ENCODE results near the gene IQCN. TPM values are rescaled to one million over a fixed set of nuclear protein-coding genes. Genes with fewer than 3 reads are reported as not detected.

IQCN gene
- polyA plus RNA-seq, 6 donors from 2014 or later, result 0.69 to 1.9 (median 1.1) TPM; not detected in 1

DNA sequence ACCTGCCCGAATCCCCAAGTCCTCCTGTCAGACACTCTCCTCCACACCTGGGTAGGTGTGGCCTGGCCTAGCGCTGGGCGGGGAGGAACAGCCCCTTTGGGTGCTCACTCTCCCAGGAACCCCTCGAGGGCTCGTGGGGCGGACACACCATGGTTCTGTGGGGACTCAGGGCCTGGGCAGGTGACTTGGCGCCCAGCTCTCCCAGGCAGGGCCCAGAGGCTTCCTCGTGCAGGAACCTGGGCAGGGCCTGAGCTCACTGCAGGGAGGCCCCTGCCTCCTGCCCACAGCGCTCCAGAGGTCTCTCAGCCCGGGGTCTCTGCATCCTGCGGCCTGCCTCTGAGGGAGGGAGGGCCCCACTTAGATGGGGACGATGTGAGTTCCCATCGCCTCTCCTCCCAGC, 36.7 kb upstream of the IQCN start:
- H3K27ac Mint-ChIP-seq, result no peak overlapping the region

DNA sequence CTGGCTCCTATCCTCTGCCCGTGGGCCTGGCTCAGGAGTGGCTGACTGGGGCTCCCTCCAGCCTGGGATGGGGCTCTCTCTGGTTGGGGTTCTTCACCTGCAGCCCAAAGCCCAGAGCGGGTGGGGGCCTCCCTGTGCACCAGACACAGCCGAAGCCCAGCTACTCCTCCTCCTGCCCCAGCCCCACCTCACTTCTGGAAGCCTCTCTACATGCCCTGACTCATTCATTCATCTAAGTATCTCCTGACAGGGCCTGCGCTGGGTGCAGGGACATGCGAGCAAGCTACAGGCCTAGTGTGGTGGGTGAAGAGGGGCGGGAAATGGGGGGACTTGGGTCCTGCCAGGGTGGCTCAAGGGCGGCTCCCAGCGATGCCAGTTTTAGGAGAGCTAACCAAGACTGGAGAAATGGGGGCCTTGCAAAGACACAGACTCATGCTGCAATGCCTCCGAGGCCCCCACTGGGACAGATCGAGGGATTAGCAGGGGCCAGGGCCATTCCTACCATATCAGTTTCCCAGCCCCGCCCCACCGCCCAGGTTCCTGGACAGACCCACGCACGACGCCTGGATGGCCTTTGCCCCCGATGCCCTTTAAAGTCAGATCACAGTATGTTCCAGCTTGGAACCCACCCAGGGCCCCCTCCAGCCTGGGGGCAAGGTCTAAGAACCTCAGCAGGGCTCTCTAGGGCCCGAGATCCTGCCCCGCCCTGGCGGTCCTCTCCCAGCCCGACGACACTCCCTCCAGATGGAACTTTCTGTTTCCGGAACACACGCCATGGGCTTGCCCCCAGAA, 36.1 kb upstream of the IQCN start:
- peaks cover 11 to 28% (median 19%) of the 10 kb centered on the region in 3 donors for H3K4me1 Mint-ChIP-seq
- no peaks in the 10 kb centered on the region for H3K36me3 Mint-ChIP-seq

More for the DNA sequence above, 36.7 kb upstream of the IQCN start:
- Mint-ChIP-seq H3K27me3 (no peaks in the 10 kb centered on the region), H3K9me3 (no peaks in the 10 kb centered on the region), H3K36me3 (no peaks in the 10 kb centered on the region), H3K4me1 (peaks cover 11 to 27% (median 18%) of the 10 kb centered on the region in 3 donors), H3K4me3 (no peak overlapping the region)
- no peak for DNase-seq
- ATAC-seq (ENCODE audit: low read depth in 2 of 2), result no peak

DNA sequence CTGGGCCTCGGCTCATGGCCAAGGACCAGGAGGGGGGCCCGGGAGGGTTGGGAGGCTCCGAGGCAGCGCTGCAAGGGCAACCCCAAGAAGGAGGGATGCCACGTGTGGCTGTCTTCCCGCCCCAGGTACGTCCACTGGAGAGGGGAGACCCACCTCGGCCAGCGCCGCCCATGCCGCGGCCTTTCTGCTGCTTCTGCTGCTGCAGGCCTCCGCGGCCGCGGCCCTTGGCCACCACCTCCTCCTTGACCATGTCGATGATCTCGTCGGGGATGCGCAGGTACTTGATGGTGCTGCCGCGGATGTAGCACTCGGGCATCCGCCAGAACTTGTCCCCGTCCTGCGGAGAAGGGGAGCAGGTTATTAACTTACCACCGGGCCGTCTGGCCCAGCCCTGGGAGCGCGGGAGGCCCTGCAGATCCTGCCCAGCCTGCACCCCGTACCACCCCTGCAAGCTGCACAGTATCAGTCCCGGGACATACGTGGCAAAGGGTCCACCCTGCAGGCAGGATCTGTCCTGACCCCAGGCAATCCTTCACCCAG, 35.3 kb upstream of the IQCN start:
- H3K4me3 Mint-ChIP-seq, result no peak overlapping the region
- H3K4me1 Mint-ChIP-seq, result peaks cover 13 to 34% (median 27%) of the 10 kb centered on the region in 3 donors
- no peaks in the 10 kb centered on the region for H3K27me3 Mint-ChIP-seq
- ATAC-seq (ENCODE audit: low read depth in 2 of 2) (no peak), DNase-seq (no peak)
- H3K9me3 Mint-ChIP-seq, result no peaks in the 10 kb centered on the region
- H3K27ac Mint-ChIP-seq, result peak overlapping the region in 1 of 6 donors; percentile 15
- H3K36me3 Mint-ChIP-seq, result no peaks in the 10 kb centered on the region

More for the DNA sequence above, 36.1 kb upstream of the IQCN start:
- Mint-ChIP-seq H3K9me3 (no peaks in the 10 kb centered on the region), H3K4me3 (peak overlapping the region in 1 of 8 donors; percentile 21), H3K27ac (peak overlapping the region in 1 of 6 donors; percentile 15), H3K27me3 (no peaks in the 10 kb centered on the region)
- DNase-seq (no peak), ATAC-seq (ENCODE audit: low read depth in 2 of 2) (no peak)

DNA sequence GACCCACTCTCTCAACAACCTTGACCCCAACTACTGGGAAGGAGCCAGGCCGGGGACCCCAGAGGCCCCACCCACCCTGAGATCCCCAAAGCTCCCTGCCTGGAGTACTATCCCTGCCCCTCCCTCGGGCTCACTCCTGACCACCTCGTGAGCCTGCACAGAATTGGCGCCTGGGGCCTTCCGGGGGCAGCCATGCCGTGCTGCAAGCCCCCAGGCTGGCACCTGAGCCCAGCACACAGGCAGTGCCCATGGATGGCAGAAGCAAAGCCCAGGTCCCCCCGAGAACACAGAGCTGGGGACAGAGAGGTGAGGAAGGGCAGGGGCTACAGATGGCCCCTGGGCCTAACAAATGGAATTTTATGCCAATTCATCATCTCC, 34.7 kb upstream of the IQCN start:
- Mint-ChIP-seq H3K4me1 (peaks cover 20 to 41% (median 33%) of the 10 kb centered on the region in 3 donors), H3K9me3 (no peaks in the 10 kb centered on the region)

DNA sequence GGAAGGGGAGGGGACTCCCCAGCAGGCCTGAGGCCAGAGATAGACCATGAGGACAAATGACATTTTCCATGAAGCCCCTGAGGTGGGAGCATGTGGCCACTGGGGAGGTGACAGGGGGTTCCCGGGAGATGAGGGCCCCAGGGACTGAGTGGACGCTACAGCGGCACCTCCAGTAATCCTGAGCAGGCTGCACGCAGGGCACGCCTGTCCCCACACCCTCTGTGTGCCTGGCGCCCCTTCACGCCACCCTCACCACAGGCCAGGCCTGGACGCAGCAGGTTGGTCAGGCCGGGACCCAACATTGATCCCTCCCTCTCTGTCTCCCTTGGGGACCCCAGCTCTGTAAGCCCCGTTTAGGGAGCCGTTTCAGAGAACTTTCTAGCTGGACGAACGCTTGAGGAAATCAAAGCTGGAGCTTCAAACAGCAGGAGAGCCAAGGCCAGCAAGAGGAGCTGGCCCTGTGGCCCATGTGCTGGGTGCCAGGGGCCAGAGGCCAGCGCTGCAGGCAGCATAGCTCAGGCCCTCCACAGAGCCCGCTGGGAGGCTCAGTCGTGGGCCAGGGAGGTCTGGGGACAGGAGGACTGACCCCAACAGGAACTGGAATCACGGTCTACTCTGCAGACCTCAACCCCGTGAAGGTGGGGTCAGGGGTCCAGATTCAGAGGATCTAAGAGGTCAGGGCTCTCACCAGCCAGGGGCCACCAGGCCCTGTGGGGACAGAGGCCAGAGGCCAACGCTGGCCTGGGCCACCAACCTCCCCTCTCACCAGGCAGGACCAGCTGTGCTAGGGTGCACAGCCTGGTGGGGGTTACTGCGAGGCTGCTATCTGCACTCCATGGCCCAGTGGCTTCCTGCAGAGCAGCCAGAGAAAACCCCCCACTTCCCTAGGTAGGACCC, 34.0 kb upstream of the IQCN start:
- H3K4me3 Mint-ChIP-seq, result no peak overlapping the region
- H3K36me3 Mint-ChIP-seq, result no peaks in the 10 kb centered on the region
- DNase-seq (no peak), ATAC-seq (ENCODE audit: low read depth in 2 of 2) (no peak)
- H3K27ac Mint-ChIP-seq, result peak overlapping the region in 2 of 6 donors; percentile 60 to 99
- H3K27me3 Mint-ChIP-seq, result no peaks in the 10 kb centered on the region
- H3K4me1 Mint-ChIP-seq, result peaks cover 26 to 47% (median 40%) of the 10 kb centered on the region in 3 donors
- no peaks in the 10 kb centered on the region for H3K9me3 Mint-ChIP-seq

More for the DNA sequence above, 34.7 kb upstream of the IQCN start:
- Mint-ChIP-seq H3K27me3 (no peaks in the 10 kb centered on the region), H3K4me3 (no peak overlapping the region), H3K36me3 (no peaks in the 10 kb centered on the region), H3K27ac (peak overlapping the region in 1 of 6 donors; percentile 60)
- no peak for ATAC-seq (ENCODE audit: low read depth in 2 of 2)
- no peak for DNase-seq

DNA sequence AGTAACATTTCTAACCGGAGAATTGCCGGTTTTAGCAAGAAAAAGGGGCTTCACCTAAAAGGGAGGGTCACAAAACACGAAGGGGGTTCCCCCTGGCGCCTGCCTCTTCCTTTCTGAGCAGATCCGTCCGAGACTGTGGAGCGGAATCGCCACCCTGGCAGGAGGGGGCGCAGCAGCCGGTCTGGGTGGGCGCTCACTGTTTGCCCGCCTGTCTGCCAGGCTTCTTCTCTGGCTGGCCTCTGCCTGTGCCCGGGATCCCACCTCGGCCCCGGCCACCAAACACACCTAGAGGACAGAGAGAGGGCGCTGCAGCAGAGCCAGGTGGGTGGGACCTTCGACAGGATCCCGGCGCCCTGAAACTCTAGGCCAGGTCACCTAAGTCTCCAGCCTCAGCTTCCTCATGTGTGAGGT, 33.0 kb upstream of the IQCN start:
- ATAC-seq (ENCODE audit: low read depth in 2 of 2), result no peak
- no peaks in the 10 kb centered on the region for H3K27me3 Mint-ChIP-seq
- no peaks in the 10 kb centered on the region for H3K36me3 Mint-ChIP-seq
- DNase-seq, result no peak
- peak overlapping the region; percentile 93 to 99 (median 98) for H3K27ac Mint-ChIP-seq
- peaks cover 28 to 46% (median 42%) of the 10 kb centered on the region in 3 donors for H3K4me1 Mint-ChIP-seq
- no peaks in the 10 kb centered on the region for H3K9me3 Mint-ChIP-seq
- peak overlapping the region; percentile 64 to 91 (median 84) for H3K4me3 Mint-ChIP-seq

DNA sequence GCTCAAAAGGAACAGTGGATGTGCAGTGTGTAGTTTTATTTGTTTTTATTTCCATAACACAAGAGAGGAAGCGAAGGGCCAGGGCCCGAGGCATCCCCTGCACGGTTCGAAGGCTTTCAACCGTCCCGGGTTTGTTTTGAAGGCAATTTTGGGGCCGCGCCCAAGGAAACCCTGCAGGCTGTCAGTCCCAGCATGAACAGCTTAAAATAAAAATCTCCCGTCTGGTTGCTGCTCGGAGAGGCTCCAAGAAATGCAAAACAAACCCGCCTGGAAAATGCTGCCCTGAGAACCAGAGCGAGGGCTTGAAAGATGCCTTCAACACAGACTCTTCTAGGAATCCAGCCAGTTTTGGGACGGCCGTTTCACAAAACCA, 32.6 kb upstream of the IQCN start:
- Mint-ChIP-seq H3K27ac (peak overlapping the region; percentile 93 to 99 (median 98)), H3K4me3 (peak overlapping the region; percentile 64 to 91 (median 84)), H3K9me3 (no peaks in the 10 kb centered on the region), H3K36me3 (no peaks in the 10 kb centered on the region), H3K27me3 (no peaks in the 10 kb centered on the region), H3K4me1 (peaks cover 28 to 47% (median 43%) of the 10 kb centered on the region in 3 donors)
- ATAC-seq (ENCODE audit: low read depth in 2 of 2), result peak in 1 of 2 donors; percentile 6
- peak; percentile 60 for DNase-seq

DNA sequence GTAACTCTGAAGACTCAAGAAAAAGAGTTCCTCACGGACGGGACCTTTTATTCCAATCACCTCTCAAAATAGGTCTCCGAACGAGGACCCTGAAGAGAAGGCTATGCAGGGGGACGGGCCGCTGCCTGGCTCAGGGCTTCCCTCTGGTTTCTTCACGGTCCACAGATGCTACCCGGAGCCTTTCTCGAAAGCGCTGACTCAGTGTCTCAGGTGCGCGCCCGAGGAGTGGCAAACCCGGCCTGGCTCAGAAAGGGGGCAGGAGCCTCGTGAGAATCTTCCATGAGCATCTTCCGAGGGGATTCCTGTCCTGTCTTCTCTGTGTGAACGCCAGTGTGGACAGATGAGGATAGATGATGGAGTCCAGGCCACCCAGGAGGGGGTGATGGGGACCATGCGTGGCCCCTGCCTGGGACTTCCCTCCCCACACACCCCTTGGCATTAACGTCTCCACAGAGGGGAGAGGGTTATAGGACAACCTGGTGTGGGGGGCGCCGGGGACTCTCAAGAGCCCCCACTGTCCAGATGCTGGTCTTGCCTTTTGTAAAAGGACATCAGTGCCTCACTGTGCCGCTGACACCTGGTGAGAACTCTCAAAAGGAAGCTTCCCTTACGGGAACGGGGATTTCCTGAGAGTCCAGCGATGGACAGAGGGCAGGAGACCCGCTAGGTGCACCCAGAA, 32.1 kb upstream of the IQCN start:
- DNase-seq (no peak), ATAC-seq (ENCODE audit: low read depth in 2 of 2) (no peak)
- peak overlapping the region; percentile 95 to 99 (median 98) for H3K27ac Mint-ChIP-seq
- peaks cover 28 to 49% (median 47%) of the 10 kb centered on the region in 3 donors for H3K4me1 Mint-ChIP-seq
- no peaks in the 10 kb centered on the region for H3K36me3 Mint-ChIP-seq
- H3K9me3 Mint-ChIP-seq, result no peaks in the 10 kb centered on the region
- H3K27me3 Mint-ChIP-seq, result no peaks in the 10 kb centered on the region
- peak overlapping the region; percentile 64 to 97 (median 87) for H3K4me3 Mint-ChIP-seq

DNA sequence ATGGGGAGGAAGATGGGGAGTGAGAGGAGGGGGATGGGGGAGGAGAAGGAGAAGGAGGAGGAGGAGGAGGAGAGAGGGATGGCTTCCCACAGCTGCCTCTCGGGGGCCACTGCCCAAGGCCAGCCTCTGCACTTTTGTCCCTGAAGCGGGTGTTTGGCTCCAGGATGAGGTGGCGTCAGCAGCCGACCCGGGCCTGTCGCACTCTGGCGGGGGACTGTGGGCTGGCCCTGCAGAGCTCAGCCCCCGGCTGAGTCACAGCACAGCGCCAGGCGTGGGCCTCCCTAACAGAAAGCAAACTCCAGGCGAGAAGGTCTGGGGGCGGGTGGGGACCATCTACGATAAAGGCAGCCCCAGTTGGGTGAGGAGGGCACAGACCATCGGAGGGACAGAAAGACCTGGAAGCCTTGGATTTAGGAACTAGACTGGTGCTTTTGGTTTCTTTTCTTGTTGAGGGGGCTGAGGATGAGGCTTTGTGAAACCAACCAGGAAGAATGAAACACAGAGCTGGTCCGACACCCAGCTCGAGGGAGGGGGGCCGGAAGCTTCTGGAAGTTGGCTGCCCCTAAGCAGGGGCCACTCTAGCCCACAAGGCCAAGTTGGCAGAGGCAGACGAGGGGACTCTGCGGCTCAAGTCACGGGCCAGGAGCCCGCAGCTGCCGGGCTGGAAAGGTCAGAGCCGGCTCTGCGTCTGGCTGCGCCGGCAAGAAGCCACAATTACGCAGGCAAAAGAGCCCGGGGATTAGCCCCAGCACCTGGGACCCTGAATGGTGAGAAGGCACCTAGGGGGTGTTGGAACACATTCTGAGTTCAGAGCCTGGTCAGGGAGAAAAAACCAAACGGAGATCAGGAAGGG, 30.4 kb upstream of the IQCN start:
- peaks cover 28 to 47% (median 47%) of the 10 kb centered on the region in 3 donors for H3K4me1 Mint-ChIP-seq
- ATAC-seq (ENCODE audit: low read depth in 2 of 2) (peak; percentile 78), DNase-seq (peak; percentile 87)
- H3K36me3 Mint-ChIP-seq, result no peaks in the 10 kb centered on the region
- no peaks in the 10 kb centered on the region for H3K27me3 Mint-ChIP-seq
- no peaks in the 10 kb centered on the region for H3K9me3 Mint-ChIP-seq
- peak overlapping the region; percentile 99 to 100 (median 99) for H3K27ac Mint-ChIP-seq
- peak overlapping the region; percentile 84 to 97 (median 91) for H3K4me3 Mint-ChIP-seq

DNA sequence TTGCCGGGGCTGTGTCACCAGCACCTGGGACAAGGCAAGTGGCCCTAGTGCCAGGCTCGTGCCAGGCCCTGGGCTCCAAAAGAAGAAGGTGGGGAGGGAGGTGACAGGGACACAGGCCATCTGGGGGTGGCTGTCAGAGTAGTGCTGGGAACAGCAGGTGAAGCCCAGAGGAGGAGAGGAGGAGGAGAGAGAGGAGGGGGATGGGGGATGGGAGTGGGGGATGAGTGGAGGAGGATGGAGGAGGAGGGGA, 29.9 kb upstream of the IQCN start:
- H3K27me3 Mint-ChIP-seq, result no peaks in the 10 kb centered on the region
- H3K4me3 Mint-ChIP-seq, result peak overlapping the region; percentile 84 to 97 (median 91)
- no peak for DNase-seq
- no peaks in the 10 kb centered on the region for H3K36me3 Mint-ChIP-seq
- H3K4me1 Mint-ChIP-seq, result peaks cover 28 to 47% (median 47%) of the 10 kb centered on the region in 3 donors
- H3K9me3 Mint-ChIP-seq, result no peaks in the 10 kb centered on the region
- peak overlapping the region; percentile 99 to 100 (median 99) for H3K27ac Mint-ChIP-seq
- no peak for ATAC-seq (ENCODE audit: low read depth in 2 of 2)

DNA sequence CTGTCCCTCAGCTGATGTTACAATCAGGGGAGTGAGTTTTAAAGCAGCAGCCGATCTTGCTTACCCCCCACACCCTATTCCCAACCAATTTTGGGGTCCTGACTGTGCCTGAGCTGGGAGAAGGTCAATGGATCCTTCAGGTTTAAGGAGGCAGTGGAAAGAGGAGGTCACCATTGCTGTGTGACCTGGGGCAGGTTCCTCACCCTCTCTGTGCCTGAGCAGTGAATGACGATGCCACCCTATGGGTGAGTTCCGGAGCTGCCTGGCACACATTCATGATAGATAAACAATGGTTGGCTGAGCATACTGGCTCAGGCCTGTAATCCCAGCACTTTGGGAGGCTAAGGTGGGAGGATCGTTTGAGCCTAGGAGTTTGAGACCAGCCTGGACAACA, 27.5 kb upstream of the IQCN start:
- ATAC-seq (ENCODE audit: low read depth in 2 of 2), result no peak
- Mint-ChIP-seq H3K27ac (peak overlapping the region in 4 of 6 donors; percentile 62 to 94 (median 70)), H3K4me1 (peaks cover 22 to 37% (median 36%) of the 10 kb centered on the region in 3 donors), H3K27me3 (no peaks in the 10 kb centered on the region), H3K36me3 (no peaks in the 10 kb centered on the region), H3K4me3 (peak overlapping the region in 1 of 8 donors; percentile 33), H3K9me3 (no peaks in the 10 kb centered on the region)
- no peak for DNase-seq

DNA sequence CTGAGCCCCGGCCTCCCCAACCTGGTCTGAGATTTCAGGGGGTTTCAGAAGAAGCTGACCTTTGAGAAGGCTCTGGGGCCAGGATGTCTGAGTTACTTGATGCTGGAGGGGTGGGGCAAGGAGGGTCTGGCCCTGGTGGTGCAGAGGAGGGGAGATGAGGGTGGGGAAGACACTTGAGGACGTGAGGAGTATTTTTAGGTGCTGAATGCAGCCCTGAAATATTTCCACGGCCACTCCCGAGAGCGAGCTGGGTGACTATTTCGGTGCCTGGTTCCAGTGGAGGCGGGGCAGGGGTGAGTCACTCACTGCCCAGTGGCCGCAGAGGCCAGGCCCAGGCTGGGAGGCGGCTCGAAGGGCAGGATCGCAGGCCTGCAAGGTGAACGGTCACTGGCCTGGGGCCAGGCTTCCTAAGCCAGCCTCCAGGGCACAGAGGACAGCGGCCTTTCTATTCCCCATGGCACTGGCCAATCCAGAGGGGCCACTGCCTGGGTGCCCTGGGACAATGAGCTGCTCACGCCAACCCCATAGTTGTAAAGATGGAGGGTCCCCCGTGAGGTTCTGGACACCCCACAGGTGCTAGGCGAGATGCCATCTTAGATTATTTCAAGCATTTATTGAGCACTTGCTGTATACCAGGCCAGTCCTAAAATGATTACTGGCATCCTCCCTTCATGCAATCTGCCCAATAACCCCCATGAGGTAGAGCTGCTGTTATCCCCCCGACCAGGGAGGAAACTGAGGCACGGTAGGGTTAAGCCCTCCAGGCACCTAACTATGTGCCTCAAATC, 26.9 kb upstream of the IQCN start:
- Mint-ChIP-seq H3K36me3 (no peaks in the 10 kb centered on the region), H3K4me3 (peak overlapping the region in 1 of 8 donors; percentile 33), H3K4me1 (peaks cover 22 to 33% (median 31%) of the 10 kb centered on the region in 3 donors), H3K9me3 (peaks cover 0 to 1% (median 0%) of the 10 kb centered on the region in 7 donors), H3K27me3 (no peaks in the 10 kb centered on the region), H3K27ac (peak overlapping the region in 3 of 6 donors; percentile 57 to 72 (median 65))
- no peak for ATAC-seq (ENCODE audit: low read depth in 2 of 2)
- no peak for DNase-seq

Data from naive B cell (primary cell).